HCT116 (cell line): Measurements from ENCODE around the gene PRPSAP1.
A peak's percentile ranks its signal among the peaks of the same experiment; 100 is the strongest.

Experiments
- CTCF ChIP-seq, 3 experiments: fragments of 200-600 bp in 1 of 3; sonication (generic) in 1 of 3; IDR thresholded peaks in 2 of 3; conservative IDR thresholded peaks in 1 of 3; 2 replicates each; pipeline ENCODE4 v1.5.1; 2012 to 2017; ENCODE audit warnings: low read depth in 2 of 3, low read length in 2 of 3, antibody characterized with exemption in 1 of 3, borderline replicate concordance in 1 of 3, control low read depth in 1 of 3, mild to moderate bottlenecking in 1 of 3, mixed read lengths in 1 of 3, mixed run types in 1 of 3, moderate library complexity in 1 of 3; ENCODE audit not compliant: insufficient read depth in 1 of 3
- MAX ChIP-seq: IDR thresholded peaks from 2 replicates; pipeline ENCODE4 v1.6.1; 2012
- POLR2A ChIP-seq: IDR thresholded peaks from 2 replicates; pipeline ENCODE4 v1.7.0; 2011; ENCODE audit warnings: borderline replicate concordance; ENCODE audit not compliant: insufficient read depth, insufficient read length; ENCODE audit errors: extremely low read depth
- POLR2AphosphoS5 ChIP-seq: IDR thresholded peaks from 2 replicates; pipeline ENCODE4 v1.6.1; 2011; ENCODE audit warnings: mild to moderate bottlenecking, low read depth, low read length, moderate library complexity
- RAD21 ChIP-seq: IDR thresholded peaks from 2 replicates; pipeline ENCODE4 v1.6.1; 2012; ENCODE audit warnings: low read depth, mild to moderate bottlenecking

GRCh38 chr17:76385892-76386786 lies 32.4 kb upstream of the PRPSAP1 start:
- peak; percentile 83 to 98 (median 85) for TF ChIP-seq CTCF (IDR thresholded peaks at IDR 0.05 in 2 of 3, conservative IDR thresholded peaks at IDR 0.05 in 1 of 3; ENCODE audit: borderline replicate concordance in 1 of 3, insufficient read depth in 1 of 3, low read depth in 2 of 3, low read length in 2 of 3)
- no peak for TF ChIP-seq POLR2AphosphoS5
- TF ChIP-seq MAX, result peak; percentile 83
- no peak for TF ChIP-seq POLR2A
- TF ChIP-seq RAD21, result no peak
